Left lung (tissue), 10 donors: ENCODE data around the gene MYLK. TPM values are rescaled to one million over a fixed set of nuclear protein-coding genes. Genes with fewer than 3 reads are reported as not detected.

Experiments
- ATAC-seq: fragments of 200-7000 bp; cut with Tn5 transposase; one replicate; pipeline ENCODE4 v1.9.1; 2020; ENCODE audit warnings: moderate library complexity
- DNase-seq, 4 donors: peaks; one replicate each; pipeline ENCODE4 v3.0.0-alpha.2; 2013 to 2020
- H3K27ac ChIP-seq, 2 donors: fragments of 200-600 bp; sonication (generic) in 1 of 2; one replicate each; pipeline versions ENCODE4 v1.5.0 to v1.8.0; 2020 to 2021
- H3K27me3 ChIP-seq, 2 donors: fragments of 200-600 bp; sonication (generic) in 1 of 2; one replicate each; pipeline versions ENCODE4 v1.5.0 to v1.8.0; 2020 to 2021
- H3K36me3 ChIP-seq, 2 donors: fragments of 200-600 bp; sonication (generic) in 1 of 2; one replicate each; pipeline versions ENCODE4 v1.5.0 to v1.8.0; 2020 to 2021
- H3K4me1 ChIP-seq, 2 donors: fragments of 200-600 bp; one replicate each; pipeline ENCODE4 v1.8.0; 2021
- H3K4me3 ChIP-seq, 2 donors: fragments of 200-600 bp; sonication (generic) in 1 of 2; one replicate each; pipeline versions ENCODE4 v1.5.0 to v1.8.0; 2020 to 2021; ENCODE audit warnings: mild to moderate bottlenecking in 1 of 2
- H3K9me3 ChIP-seq, 2 donors: fragments of 200-600 bp; sonication (generic) in 1 of 2; one replicate each; pipeline versions ENCODE4 v1.5.0 to v1.8.0; 2020 to 2021
- CTCF ChIP-seq, 2 donors: fragments of 200-600 bp; sonication (generic) in 1 of 2; IDR thresholded peaks; one replicate each; pipeline versions ENCODE4 v1.5.0 to v1.8.0; 2021; ENCODE audit warnings: antibody characterized with exemption in 2 of 2
- intact Hi-C, 2 donors: fragments of 100-400 bp; cut with DNase I; formaldehyde crosslinking; loops; one replicate each; pipeline versions ENCODE4 v1.11.2 to v1.14.2; 2022
- polyA plus RNA-seq, 6 donors: library from polyadenylated mRNA; unstranded; fragments of 120-200 nt; gene quantifications; one replicate each; pipeline ENCODE4 v1.2.1, GENCODE V29; 2013; ENCODE audit not compliant: insufficient read length in 6 of 6
- total RNA-seq, 2 donors: library from RNA; stranded (reverse); fragmentation: NEBNext Ultra II Directional; extraction: Animal tissue kit (Norgen Biotek cat#: 25700); gene quantifications; one replicate each; pipeline ENCODE4 v1.2.1, GENCODE V29; 2021
- donor health status: DM: no; HTN: yes; CAD: no.
- donor health status: DM: no; HTN: no; CAD: no.

The MYLK gene
- total and polyA plus RNA-seq, 8 donors: 155 to 468 (median 410) TPM

GRCh38 chr3:123815981-123816380, 68.2 kb downstream of the MYLK start:
- no peak for TF ChIP-seq CTCF (IDR thresholded peaks at IDR 0.05)

GRCh38 chr3:123813876-123814275, 70.3 kb downstream of the MYLK start:
- intact Hi-C loops: no loop called here
- Histone ChIP-seq H3K4me1 (peaks cover 0 to 6% of the 10 kb centered on the region in 2 donors), H3K27me3 (no peaks in the 10 kb centered on the region), H3K9me3 (no peaks in the 10 kb centered on the region), H3K27ac (no peak overlapping the region), H3K4me3 (no peak overlapping the region), H3K36me3 (no peaks in the 10 kb centered on the region)
- no peak for TF ChIP-seq CTCF (IDR thresholded peaks at IDR 0.05)
- no peak for DNase-seq
- no peak for ATAC-seq

More at GRCh38 chr3:123815981-123816380, 68.2 kb downstream of the MYLK start:
- no peak for ATAC-seq
- H3K36me3 ChIP-seq: no peaks in the 10 kb centered on the region
- H3K9me3 ChIP-seq: no peaks in the 10 kb centered on the region
- H3K27ac ChIP-seq: no peak overlapping the region
- intact Hi-C loops: no loop called here
- H3K27me3 ChIP-seq: no peaks in the 10 kb centered on the region
- H3K4me1 ChIP-seq: peaks cover 0 to 6% of the 10 kb centered on the region in 2 donors
- no peak for DNase-seq
- H3K4me3 ChIP-seq: no peak overlapping the region

- ATAC-seq: no peak
- Histone ChIP-seq H3K9me3 (no peaks in the 10 kb centered on the region), H3K36me3 (no peaks in the 10 kb centered on the region), H3K27me3 (no peaks in the 10 kb centered on the region), H3K4me3 (no peak overlapping the region), H3K4me1 (no peaks in the 10 kb centered on the region), H3K27ac (no peak overlapping the region)
- intact Hi-C loops: no loop called here
- no peak for DNase-seq
- TF ChIP-seq CTCF (IDR thresholded peaks at IDR 0.05): no peak
Measured at GRCh38 chr3:123809597-123809996, 74.5 kb downstream of the MYLK start.

- DNase-seq (no peak), ATAC-seq (no peak)
- H3K27ac ChIP-seq: no peak overlapping the region
- H3K4me1 ChIP-seq: no peaks in the 10 kb centered on the region
- H3K27me3 ChIP-seq: no peaks in the 10 kb centered on the region
- TF ChIP-seq CTCF (IDR thresholded peaks at IDR 0.05): no peak
- H3K4me3 ChIP-seq: no peak overlapping the region
- no peaks in the 10 kb centered on the region for H3K36me3 ChIP-seq
- H3K9me3 ChIP-seq: no peaks in the 10 kb centered on the region
- intact Hi-C loops: no loop called here
Measured at GRCh38 chr3:123808812-123809211, 75.3 kb downstream of the MYLK start.

GRCh38 chr3:123807820-123808219, 76.3 kb downstream of the MYLK start:
- no peak for TF ChIP-seq CTCF (IDR thresholded peaks at IDR 0.05)
- H3K9me3 ChIP-seq: no peaks in the 10 kb centered on the region
- no peaks in the 10 kb centered on the region for H3K36me3 ChIP-seq
- no peak for ATAC-seq
- no peaks in the 10 kb centered on the region for H3K4me1 ChIP-seq
- no peak overlapping the region for H3K4me3 ChIP-seq
- intact Hi-C loops: no loop called here
- H3K27ac ChIP-seq: no peak overlapping the region
- DNase-seq: no peak
- no peaks in the 10 kb centered on the region for H3K27me3 ChIP-seq
